Fibroblast of skin of right biceps (primary cell): Measurements from ENCODE around the gene IGF2BP3.
"Not testable (repeated sequence)": the region's sequence is repeated elsewhere in the genome, so short reads cannot be mapped to it uniquely, and the experiment has no call there.

ENCODE experiments used
- DNase-seq: peaks from one replicate; pipeline ENCODE4 v3.0.0-alpha.2; 2013

The IGF2BP3 gene

DNA sequence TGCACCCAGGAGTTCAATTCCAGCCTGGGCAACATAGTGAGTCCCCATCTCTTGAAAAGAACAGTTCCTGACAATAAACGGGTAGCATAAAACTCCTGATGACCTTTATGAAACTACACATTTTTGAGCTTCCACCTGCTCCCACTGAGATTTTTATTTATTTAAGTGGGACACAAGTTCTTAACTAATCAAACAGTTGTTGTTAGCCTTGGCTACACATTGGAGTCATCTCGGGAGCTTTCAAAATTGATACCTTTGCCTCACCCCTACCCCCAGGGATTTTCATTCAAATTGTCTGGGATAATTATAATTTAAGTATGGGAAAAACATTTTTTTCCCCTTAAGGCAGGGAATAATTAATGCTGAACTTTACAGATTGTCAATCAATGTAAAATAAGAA, 131.9 kb downstream of the IGF2BP3 start:
- DNase-seq, result no peak

DNA sequence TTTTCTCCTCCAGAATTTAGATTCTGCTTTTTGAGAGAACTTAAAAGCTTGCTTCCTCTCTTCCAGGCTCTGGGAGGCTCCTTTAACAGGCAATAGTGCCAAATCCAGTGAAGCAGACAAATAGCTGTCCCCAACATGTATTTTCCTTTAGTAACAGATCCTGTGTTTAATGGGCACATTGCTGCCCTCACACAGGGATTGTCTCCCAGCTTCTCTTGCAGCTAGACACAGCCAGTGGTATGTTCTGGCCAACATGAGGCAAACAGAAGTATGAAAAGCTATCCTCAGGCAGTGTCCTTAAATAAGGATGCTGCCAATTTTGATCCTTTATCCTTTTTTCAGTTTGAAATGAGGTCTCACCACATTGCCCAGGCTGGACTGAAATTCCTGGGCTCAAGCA, 132.9 kb downstream of the IGF2BP3 start:
- DNase-seq, result no peak

DNA sequence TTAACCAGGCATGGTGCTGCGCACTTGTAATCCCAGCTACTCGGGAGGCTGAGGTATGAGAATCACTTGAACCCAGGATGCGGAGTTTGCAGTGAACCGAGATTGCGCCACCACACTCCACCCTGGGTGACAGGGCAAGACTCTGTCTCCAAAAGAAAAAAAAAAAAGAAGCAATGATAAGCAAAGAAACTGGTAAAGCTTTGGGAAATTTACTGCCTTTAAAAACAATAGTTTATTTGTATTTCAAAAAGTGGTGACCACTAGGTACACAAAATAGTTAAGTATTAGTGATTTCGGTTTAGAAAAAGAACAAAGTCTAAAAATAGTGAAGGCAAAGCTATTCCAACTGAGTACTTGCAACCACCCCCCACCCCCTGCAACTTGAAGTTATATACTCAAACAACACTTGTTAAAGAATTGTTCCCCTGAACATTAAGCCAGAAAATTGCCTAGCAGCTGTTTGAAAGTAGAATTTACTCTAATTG, 133.4 kb downstream of the IGF2BP3 start:
- no peak for DNase-seq

DNA sequence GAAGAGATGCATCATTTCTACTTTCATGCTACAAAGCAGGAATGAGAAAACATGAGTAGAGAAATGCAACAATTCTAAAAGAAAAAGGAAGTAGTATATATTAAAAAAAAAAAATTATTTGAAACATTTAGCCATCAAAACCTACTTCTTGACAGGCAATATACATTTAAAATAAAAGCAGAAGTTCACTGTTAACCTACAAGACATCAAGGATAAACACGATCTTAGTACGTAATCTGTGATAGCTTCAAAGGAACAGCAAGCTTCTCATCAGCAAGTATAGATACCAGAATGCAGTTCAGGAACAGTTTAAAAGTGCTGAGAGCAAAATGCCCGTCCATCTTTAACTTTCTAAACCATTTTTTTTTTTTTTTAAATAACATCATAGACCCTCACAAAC, 134.2 kb downstream of the IGF2BP3 start:
- DNase-seq, result no peak

DNA sequence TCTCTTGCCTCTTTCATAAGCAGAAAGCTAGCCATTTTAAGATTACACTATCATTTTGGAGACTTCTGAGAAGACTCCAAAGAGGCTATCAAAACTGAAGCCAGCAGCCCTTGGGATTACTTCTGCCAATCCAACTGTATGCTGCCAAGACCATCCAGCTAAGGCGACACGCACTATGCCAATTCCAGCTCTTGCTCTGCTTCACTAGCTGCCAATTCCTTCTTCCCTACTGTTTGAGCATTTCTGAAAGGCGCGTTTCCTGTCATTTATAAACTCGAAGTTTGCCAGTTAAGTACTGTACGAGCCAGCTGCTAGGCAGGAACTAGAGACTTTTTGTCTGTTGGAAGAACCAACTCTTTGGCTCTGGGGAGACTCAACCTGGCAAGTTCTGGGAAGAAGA, 134.7 kb downstream of the IGF2BP3 start:
- DNase-seq, result no peak

DNA sequence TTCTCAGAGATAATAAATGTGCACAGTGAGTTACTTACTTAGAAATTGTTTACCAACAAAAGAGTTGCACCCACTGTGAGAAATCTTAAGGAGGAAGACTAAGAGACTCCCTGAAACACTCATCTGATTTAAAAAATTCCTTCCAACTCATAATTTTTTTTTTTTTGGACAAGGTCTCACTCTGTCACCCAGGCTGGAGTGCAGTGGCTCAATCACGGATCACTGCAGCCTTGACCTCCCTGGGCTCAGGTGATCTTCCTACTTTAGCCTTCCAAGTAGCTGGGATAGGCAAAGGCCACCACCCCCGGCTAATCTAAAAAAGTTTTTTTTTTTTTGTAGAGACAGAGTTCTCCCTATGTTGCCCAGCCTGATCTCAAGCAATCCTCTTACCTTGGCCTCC, 135.2 kb downstream of the IGF2BP3 start:
- no peak for DNase-seq

DNA sequence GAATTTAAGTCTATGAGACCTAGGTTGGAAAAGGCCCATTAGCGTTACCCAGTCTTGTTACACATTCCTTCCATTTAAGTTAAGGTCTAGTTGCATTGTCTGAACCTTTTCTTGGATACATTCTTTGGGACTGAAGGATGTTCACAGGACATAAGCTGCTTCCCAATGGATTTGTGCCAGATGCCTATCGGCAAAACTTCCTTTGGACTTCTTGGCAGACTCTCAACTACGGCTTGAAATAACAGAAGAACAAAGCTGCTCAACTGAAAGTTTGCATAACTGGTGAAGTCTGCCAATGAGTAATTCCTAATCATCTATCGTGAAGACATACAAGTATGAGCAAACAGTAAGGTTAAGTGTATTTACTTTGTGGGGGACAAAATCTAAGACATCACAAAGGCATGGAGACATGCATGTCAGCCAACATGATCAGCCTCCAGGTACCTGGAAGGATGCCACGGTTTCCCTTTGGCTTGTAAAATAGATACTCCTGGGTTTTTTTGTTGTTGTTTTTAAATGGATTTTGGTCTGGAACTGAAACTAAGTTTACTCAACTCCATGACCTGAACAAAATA, 135.7 kb downstream of the IGF2BP3 start:
- DNase-seq, result peak; percentile 99

DNA sequence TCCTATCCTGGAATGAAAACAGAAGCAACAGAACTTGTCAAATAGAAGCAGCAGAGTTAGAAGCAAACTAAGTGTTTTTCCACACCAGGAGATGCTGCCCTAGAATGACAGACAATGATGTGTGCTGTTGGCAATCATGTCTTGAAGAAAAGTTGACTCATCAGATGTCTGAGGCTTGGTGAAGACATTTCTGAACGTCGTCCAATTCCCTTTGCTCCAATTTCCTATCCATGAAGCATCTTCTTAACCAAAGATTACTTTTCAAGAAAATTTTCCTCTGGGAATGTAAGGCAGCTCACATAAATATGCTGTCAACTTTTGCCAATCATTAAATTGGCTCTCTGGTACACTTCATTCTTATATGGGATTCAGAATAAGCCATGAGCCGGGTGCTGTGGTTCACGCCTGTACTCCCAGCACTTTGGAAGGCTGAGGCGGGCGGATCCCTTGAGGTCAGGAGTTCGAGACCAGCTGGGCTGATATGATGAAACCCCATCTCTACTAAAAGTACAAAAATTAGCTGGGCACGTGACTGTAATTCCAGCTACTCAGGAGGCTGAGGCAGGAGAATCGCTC, 136.5 kb downstream of the IGF2BP3 start:
- DNase-seq, result peak; percentile 97

DNA sequence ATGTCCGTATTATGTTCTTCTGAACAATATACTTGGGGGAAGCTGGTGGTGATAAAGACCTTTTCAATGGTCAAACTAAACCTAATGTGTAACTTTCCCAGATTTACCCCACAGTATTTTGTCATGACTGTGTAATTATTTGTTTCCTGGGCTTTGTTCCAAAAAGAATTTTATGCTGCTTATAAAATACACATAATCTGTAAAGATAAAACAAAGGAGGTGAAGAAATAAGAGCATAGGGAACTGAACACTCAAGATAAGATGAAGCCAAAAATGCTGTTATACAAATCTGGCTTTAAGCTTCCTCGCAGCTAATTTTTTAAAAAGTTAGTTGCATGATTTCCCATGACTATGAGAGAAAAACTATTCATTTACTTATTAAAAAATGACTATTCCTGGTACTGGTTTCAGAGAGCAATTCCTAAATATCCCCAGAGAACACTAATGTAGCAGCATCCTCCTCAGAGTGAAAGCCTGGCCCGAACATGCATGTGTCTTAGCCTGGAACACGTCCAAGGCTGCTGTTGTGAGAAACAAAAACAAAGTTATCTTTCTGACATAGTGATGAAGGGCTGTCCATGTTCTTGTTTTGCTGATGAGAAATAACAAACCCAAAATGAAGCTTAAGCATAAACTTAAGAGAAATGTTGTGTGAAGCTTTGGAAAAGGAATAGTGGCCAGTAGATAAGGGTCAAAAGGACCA, 137.2 kb downstream of the IGF2BP3 start:
- DNase-seq, result peak; percentile 42

DNA sequence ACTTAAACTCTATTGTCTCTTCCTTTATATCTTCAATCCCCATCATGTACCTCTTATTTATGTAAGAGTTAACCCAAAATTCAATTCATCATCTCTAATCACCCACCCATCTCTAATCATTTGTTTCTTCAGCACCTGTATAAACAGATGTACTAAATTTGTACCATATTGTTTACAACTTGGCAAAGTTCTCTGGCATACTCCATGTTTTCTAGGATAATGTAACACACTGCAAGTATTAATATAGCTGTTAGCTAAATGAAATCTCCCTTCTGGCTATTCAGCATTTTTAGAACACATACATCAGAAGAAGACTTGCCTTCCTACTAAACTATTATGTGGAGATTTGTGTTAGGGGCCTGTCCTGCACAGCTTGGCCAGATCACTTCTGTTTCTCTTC, 138.1 kb downstream of the IGF2BP3 start:
- DNase-seq, result no peak

DNA sequence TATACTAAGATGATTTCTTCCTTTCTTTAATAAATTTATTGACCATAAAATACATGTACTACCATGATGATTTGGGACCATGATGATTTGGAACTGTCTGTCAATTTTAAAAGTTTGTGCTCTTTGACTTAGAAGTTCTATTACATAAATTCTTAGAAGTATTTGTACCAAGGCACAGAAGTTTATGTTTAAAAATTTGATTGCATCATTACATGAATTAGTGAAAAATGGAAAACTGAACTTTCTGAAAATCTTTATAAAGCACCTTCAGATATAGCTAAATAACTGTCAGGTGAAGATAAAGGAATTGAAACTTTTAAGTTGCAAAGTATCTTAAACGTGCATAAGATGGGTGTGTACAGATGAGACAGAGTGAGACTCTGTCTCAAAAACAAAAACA, 139.2 kb downstream of the IGF2BP3 start:
- no peak for DNase-seq

DNA sequence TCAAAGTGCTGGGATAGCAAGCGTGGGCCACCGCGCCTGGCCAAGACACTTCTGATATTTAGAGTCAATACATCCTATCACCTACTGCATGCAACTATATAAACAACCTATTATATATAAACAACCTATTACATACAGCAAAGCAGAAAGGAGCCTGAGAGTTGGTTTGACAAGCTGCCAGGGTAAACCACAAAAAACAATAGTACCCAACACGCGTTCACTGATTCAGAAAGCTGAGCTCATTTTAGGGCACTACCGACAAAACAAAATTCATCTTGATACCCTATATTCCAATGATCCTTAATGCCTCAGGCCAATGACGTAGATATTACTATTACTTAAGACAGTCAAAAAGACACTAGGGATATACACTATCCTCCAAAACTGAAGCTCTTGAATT, 154.9 kb downstream of the IGF2BP3 start:
- DNase-seq, result no peak

DNA sequence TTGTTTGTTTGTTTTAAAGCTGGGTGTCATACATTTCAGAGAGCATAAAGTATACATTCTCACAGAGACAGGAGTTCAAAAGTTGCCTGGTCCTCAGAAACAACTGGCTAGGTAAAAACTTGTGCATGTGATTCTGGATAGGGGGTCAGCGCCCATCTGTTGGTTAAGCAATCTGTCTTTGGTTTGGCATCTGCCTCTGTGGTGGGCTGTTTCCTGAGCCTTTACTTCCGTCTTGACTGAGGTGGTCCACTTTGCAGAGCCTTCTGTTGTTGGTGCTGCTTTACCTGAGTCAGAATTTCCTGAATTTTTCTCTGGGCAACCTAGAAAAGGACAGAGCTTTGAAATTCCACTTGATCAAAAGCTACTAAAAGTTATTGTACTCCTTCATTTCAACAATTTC, 158.2 kb downstream of the IGF2BP3 start:
- DNase-seq, result not testable (repeated sequence)

DNA sequence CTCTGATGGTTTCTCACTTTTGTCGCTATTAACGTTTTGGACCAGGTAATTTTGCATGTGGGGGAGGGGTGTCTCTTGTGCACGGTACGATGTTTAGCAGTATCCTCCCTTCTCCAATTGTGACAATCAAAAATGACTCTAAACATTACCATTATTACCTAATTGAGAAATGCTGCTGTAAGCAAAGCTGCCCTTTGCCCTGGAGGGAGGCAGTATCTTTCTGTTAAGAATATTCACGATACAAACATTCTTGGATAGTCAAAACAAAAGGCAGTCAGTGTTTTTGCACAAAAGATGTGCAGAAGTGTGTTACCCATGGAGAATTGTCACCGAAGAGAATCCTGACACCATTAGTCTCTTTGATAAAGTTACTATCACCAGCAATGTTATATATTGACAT, 161.5 kb downstream of the IGF2BP3 start:
- DNase-seq, result no peak

DNA sequence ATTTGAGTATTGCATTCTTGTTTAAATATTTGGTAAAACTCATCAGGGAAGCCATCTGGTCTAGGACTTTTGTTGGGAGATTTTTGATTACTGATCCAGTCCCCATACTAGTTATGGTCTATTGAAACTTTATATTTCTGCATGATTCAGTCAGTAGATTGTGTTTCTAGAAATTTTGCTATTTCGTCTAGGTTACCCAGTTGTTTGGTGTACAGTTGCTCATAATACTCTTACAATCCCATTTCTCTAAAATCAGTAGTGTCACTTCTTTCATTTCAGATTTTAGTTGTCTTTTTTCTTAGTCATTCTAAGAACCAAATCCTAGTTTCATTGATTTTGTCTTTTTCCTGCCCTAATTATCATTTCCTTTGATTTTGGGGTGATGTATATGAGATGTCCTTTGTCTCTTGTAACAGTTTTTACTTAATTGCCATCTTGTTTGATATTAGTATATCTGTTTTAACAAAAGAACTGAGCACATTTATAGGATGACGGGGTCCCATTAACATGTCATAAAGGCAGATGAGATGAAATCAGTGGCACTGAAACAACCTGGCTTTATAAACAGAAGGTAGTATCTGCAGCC, 163.3 kb downstream of the IGF2BP3 start:
- DNase-seq, result no peak

DNA sequence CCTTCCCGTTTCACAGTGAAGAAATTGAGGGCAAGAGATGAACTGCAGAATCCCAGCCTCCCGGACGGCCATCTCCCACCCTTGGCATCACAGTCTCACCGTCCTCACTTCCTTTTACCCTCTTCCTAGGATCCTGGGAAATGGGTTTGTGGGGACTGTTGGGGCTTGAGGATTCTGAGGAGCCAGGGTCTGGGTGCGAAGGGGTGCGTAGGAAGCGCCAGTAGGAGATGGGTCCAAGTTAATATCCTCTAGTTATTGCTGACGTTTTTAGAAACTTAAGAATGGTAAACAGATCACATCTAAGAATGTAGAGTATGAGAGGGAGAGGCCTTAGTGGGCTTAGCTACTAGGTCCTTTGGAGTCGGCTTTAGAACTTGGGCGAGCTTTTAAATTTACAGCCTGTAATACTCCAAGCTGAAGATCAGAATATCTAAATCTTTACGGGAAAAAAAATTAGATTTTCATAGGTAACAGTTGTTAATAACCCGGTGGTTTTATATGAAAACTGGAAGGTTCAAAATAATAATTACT, 170.5 kb downstream of the IGF2BP3 start:
- peak; percentile 10 for DNase-seq

DNA sequence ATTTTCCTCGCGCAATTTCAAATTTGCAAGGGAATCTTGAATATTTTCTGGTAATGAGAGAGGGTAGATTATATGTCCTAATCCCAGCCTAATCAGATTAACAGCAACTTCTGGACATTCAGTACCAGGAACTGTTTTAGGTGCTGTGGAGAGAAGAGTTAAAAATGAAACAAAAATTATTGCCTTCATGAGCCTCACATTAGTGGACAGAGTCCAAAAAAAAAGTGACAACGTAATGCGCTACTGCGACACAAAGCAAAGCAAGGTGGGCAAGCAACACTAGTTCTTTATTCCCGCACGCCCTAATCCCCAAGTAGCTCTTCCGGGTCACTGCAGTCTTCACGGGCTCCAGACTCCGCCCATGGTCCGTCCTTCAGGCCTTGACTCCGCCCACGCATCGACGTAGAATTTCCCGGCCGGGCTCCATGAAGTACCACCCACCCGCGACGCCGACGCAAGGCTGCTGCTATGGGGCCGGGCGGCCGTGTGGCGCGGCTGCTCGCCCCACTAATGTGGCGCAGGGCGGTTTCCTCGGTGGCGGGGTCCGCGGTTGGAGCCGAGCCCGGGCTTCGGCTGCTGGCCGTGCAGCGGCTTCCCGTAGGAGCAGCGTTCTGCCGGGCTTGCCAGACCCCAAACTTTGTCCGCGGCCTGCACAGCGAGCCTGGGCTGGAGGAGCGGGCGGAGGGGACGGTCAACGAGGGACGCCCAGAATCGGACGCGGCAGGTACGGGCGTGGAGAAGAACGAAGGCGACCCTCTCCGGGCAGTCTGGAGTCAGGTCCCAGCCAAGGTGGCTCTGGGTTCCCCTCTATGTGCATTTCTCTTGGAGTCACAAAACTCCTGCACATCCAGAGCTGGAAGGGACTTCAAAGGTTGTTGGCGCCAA, 171.2 kb downstream of the IGF2BP3 start, which contains the start of gene MALSU1:
MALSU1 (plus strand) TSS at position 455 of the 885 bp plus-strand sequence; CDS start at position 469, 14 bp downstream.
- peak; percentile 97 for DNase-seq

DNA sequence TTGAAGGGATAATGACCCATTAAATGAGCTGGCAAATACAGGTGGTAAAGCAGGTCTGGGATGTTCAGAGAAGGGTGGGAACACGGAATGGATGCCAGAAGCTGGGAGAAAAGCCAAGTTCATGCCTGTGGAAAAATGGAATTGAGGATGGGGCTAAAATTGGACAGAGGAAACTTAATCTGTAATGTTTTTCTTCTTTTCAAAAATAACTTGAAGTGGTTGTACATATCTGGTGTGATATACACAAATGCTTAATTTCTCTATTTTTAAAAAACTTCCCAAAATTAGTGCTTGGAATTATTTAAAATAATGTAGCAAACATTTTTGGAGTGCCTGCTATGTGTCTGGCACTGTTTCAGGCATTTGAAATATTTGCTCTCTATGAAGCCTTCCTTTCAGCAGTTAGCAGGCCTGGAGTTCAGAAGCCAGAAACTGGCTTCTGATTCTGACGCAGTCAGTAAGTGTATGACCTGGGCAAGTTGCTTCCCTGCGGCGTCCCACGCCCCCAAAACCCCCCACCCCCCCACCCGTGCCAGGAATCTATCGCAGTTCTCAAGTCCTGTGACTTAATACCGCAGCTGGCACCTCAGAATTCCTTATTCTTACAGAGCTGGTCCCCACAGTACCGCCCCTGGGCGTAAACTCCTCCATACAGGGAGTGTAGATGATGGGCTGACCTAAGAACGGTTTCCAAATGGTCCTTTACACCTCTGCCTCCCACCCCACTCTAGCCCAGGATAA, 172.0 kb downstream of the IGF2BP3 start:
- DNase-seq, result peak; percentile 78

DNA sequence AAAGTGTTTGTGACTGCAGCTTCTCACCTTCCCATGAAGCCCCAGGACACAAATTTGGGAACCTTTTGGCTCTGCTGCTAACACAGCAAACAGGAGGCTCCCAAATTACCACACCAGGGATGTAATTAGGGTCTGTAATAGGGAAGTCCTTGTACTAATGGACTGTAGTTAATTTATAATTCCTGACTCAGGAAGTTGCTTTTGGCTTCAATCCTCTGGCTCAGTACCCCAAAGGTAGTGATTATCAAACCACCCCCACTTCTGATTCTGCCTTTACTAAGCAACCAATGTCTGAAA, 174.9 kb downstream of the IGF2BP3 start:
- no peak for DNase-seq

DNA sequence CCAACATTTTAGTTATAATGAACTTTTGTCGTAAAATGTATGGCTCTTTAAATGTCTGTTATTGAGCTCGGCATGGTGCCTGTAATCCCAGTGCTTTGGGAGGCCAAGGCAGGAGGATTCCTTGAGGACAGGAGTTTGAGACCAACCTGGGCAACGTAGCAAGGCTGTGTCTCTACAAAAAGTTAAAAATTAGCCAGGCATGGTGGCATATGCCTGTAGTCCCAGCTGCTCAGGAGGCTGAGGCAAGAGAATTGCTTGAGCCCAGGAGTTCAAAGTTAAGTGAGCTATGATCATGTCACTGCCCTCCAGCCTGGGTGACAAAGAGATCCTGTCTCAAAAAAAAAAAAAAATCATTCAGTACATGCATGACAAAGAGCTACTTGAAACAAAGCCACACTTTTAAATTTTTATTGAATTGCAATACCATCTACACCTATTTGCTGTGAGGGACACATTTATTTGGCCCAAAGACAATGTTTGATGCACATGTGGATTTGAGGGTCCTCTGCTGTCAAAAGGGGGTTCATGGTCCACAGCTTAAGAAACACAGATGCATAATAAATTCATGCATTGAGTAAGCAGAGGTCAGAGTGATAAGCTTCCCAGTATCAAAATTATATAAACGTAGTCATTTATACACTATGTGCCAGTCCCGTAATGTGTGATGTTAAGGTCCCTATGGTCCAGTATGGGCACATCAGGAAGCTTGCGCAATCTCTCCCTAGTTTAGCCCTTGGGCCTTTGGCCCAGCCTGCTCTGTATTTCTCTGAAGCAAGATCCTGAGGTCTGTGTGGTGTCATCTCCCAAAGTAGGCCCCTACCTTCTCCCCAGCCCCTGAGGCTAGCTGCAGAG, 175.5 kb downstream of the IGF2BP3 start:
- DNase-seq, result no peak

DNA sequence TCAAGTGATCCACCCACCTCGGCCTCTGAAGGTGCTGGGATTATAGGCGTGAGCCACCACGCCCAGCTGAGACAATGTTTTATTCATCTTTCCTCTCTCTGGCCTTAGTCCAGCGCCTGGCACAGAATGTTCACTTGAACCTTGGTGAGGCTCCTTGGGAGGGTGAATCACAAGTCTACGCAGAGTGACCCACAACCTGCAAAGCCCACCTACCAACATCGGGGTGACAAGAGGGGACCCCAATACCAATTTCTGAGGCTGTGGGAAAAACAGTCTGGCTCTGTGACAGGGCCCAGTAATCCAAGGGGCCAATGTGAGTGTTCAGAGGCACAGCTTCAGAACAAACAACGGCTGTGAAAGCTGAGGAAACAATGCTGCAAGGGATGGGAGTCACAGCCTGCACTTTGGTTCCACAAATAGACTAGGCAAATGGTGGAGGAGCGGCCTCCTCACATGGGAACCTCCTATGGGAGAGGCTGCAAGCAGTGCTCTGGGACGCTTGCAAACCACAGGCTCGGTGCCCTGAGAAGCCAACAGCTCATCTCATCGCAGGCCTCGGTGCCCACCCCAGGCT, 176.7 kb downstream of the IGF2BP3 start:
- no peak for DNase-seq
